GM12878 (cell line): ENCODE results near the gene IFNA21. TPM values are rescaled to one million over a fixed set of nuclear protein-coding genes. Genes with fewer than 3 reads are reported as not detected.

Source experiments
- ATAC-seq: fragments of 200-7000 bp; cut with Tn5 transposase; 3 replicates; pipeline ENCODE4 v1.9.1; 2020; ENCODE audit warnings: mild to moderate bottlenecking, moderate library complexity
- BruUV-seq: library from RNA; stranded (reverse); fragments of 400-500 nt; replicated peaks from 2 replicates; lab custom pipeline; 2021; lab: Mats Ljungman, UMichigan
- CTCF ChIA-PET: fragments of 300-600 bp; sonication (Branson Sonifier 250); formaldehyde crosslinking; extraction: SDS; loops from one replicate; lab custom pipeline; 2021; ENCODE audit warnings: inconsistent platforms; lab: Yijun Ruan, JAX
- POLR2A ChIA-PET: fragments of 350-600 bp; formaldehyde crosslinking; extraction: SDS; loops from one replicate; lab custom pipeline; 2021; ENCODE audit warnings: inconsistent platforms; lab: Charles Lee
- RAD21 ChIA-PET: fragments of 300-600 bp; sonication (Branson Sonifier 250); formaldehyde crosslinking; loops from one replicate; lab custom pipeline; 2023; ENCODE audit warnings: antibody characterized with exemption; ENCODE audit not compliant: unreplicated experiment; lab: Charles Lee
- SMC1A ChIA-PET: fragments of 300-600 bp; sonication (Branson Sonifier 250); formaldehyde crosslinking; loops from one replicate; lab custom pipeline; 2023; ENCODE audit not compliant: unreplicated experiment, uncharacterized antibody; lab: Charles Lee
- DNase-seq: peaks from one replicate; pipeline ENCODE4 v3.0.0-alpha.2; 2011; ENCODE audit warnings: low read depth, low spot score
- FAIRE-seq: peaks from 3 replicates; lab custom pipeline; 2011; peaks lifted over from hg19 to GRCh38; lab: Jason Lieb, UNC
- H2AFZ ChIP-seq: 2 replicates; pipeline ENCODE4 v1.6.0; 2011; ENCODE audit warnings: low read depth, low read length, control low read depth; ENCODE audit not compliant: control insufficient read depth
- H3K27ac ChIP-seq: 2 replicates; pipeline ENCODE4 v1.5.1; 2011; ENCODE audit warnings: control low read depth; ENCODE audit not compliant: control insufficient read depth, insufficient read depth
- H3K27me3 ChIP-seq, 2 experiments: replicated peaks in 1 of 2; 2 replicates each; pipeline versions ENCODE4 v1.6.0 to v1.6.1; 2011; ENCODE audit warnings: low read length in 1 of 2; ENCODE audit not compliant: control insufficient read depth in 2 of 2, insufficient read depth in 2 of 2
- H3K36me3 ChIP-seq, 2 experiments: 2 replicates each; pipeline ENCODE4 v1.5.1; 2011; ENCODE audit warnings: low read length in 1 of 2; ENCODE audit not compliant: control insufficient read depth in 2 of 2, insufficient read depth in 2 of 2
- H3K4me1 ChIP-seq: 2 replicates; pipeline ENCODE4 v1.6.1; 2011; ENCODE audit warnings: mild to moderate bottlenecking, low read length, moderate library complexity, mixed read lengths; ENCODE audit not compliant: control insufficient read depth, insufficient read depth
- H3K4me2 ChIP-seq: 2 replicates; pipeline ENCODE4 v1.6.0; 2011; ENCODE audit warnings: control low read depth; ENCODE audit not compliant: control insufficient read depth, insufficient read depth
- H3K4me3 ChIP-seq: fragments of 200-600 bp; sonication (generic); 2 replicates; pipeline ENCODE4 v1.5.1; 2016
- H3K79me2 ChIP-seq: 2 replicates; pipeline ENCODE4 v1.6.0; 2011; ENCODE audit warnings: low read length; ENCODE audit not compliant: control insufficient read depth, insufficient read depth
- H3K9ac ChIP-seq: 2 replicates; pipeline ENCODE4 v1.8.0; 2011; ENCODE audit warnings: low read length, control low read depth, mixed read lengths; ENCODE audit not compliant: control insufficient read depth, insufficient read depth
- H3K9me3 ChIP-seq: replicated peaks from 3 replicates; pipeline ENCODE4 v1.5.1; 2011; ENCODE audit warnings: mild to moderate bottlenecking, low read length; ENCODE audit not compliant: control insufficient read depth, insufficient read depth
- H4K20me1 ChIP-seq: 2 replicates; pipeline ENCODE4 v1.6.0; 2011; ENCODE audit not compliant: control insufficient read depth, insufficient read depth
- ESRRA ChIP-seq: IDR thresholded peaks from 2 replicates; pipeline ENCODE4 v1.6.1; 2012; ENCODE audit warnings: mild to moderate bottlenecking, low read length, improper control_type of control experiment
- GABPA ChIP-seq: IDR thresholded peaks from 2 replicates; pipeline ENCODE4 v1.6.1; 2014; ENCODE audit warnings: antibody characterized with exemption, low read depth, mild to moderate bottlenecking, inconsistent platforms
- HCFC1 ChIP-seq: fragments of 150-350 bp; IDR thresholded peaks from 2 replicates; pipeline ENCODE4 v1.6.1; 2014; ENCODE audit warnings: low read length
- HDAC2 ChIP-seq: fragments of 200-600 bp; sonication (generic); IDR thresholded peaks from 2 replicates; pipeline ENCODE4 v1.6.1; 2017
- IKZF1 ChIP-seq: fragments of 450-650 bp; conservative IDR thresholded peaks from 2 replicates; pipeline ENCODE4 v1.6.1; 2017; ENCODE audit warnings: antibody characterized with exemption, mild to moderate bottlenecking
- MEF2A ChIP-seq: IDR thresholded peaks from 2 replicates; pipeline ENCODE4 v1.6.1; 2011; ENCODE audit warnings: low read depth, mild to moderate bottlenecking, low read length, moderate library complexity; ENCODE audit not compliant: insufficient read depth
- NFIC ChIP-seq: IDR thresholded peaks from 2 replicates; pipeline ENCODE4 v1.6.1; 2012; ENCODE audit warnings: low read depth, mild to moderate bottlenecking, inconsistent platforms, low read length, moderate library complexity
- SIX5 ChIP-seq: IDR thresholded peaks from 2 replicates; pipeline ENCODE4 v1.6.1; 2011; ENCODE audit warnings: mild to moderate bottlenecking, low read depth, low read length, moderate library complexity; ENCODE audit not compliant: severe bottlenecking
- SPI1 ChIP-seq: IDR thresholded peaks from 2 replicates; pipeline ENCODE4 v1.6.1; 2011; ENCODE audit warnings: low read depth, mild to moderate bottlenecking, low read length, moderate library complexity, borderline replicate concordance; ENCODE audit not compliant: insufficient read depth
- SRF ChIP-seq, 2 experiments: IDR thresholded peaks; 2 replicates each; pipeline ENCODE4 v1.6.1; 2011; ENCODE audit warnings: low read depth in 2 of 2, low read length in 2 of 2, mild to moderate bottlenecking in 1 of 2, moderate library complexity in 1 of 2
- TCF7 ChIP-seq: IDR thresholded peaks from 2 replicates; pipeline ENCODE4 v1.6.1; 2014; ENCODE audit warnings: antibody characterized with exemption, borderline replicate concordance
- ZBTB33 ChIP-seq: fragments of 450-650 bp; IDR thresholded peaks from 2 replicates; pipeline ENCODE4 v1.6.1; 2017; ENCODE audit warnings: mild to moderate bottlenecking
- ZNF622 ChIP-seq: fragments of 450-650 bp; IDR thresholded peaks from 2 replicates; pipeline ENCODE4 v1.6.1; 2017; ENCODE audit warnings: mild to moderate bottlenecking, inconsistent platforms
- WGBS: methylation state at CpG from one replicate; pipeline ENCODE4 v1.1.6; 2016; ENCODE audit warnings: low lambda C conversion rate; ENCODE audit not compliant: insufficient replicate concordance, insufficient coverage; ENCODE audit errors: missing lambda C conversion rate; 5-methylcytosine and 5-hydroxymethylcytosine counted together
- in situ Hi-C: fragments of 300-500 bp; cut with MboI; formaldehyde crosslinking; loops from 9 replicates; pipeline ENCODE4 v1.14.3; 2018; ENCODE audit warnings: mixed read lengths
- intact Hi-C: fragments of 100-400 bp; cut with micrococcal nuclease; formaldehyde crosslinking; loops from one replicate; pipeline ENCODE4 v1.14.2; 2022; ENCODE audit not compliant: unreplicated experiment
- polyA plus RNA-seq, 11 experiments: library from polyadenylated mRNA; depleted of rRNA in 4 of 11; unstranded in 6 of 11; stranded (reverse) in 5 of 11; fragments of >200 nt; fragmentation: Nextera tagmentation in 4 of 11; fragmentation: Illumina TruSeq in 1 of 11; extraction: Ambion mirVana in 4 of 11; extraction: Trizol in 1 of 11; gene quantifications; 1 replicate in 1 of 11; 2 replicates in 10 of 11; pipeline versions ENCODE4 v1.2.1 to v1.2.3, GENCODE V29; 2011 to 2016; ENCODE audit warnings: inconsistent platforms in 2 of 11, missing spikeins in 2 of 11, low read depth in 1 of 11
- total RNA-seq, 4 experiments: library from RNA; depleted of rRNA in 3 of 4; stranded (reverse); fragments of >200 nt in 3 of 4; fragmentation: Illumina TruSeq in 1 of 4; extraction: Trizol in 1 of 4; gene quantifications; 2 replicates each; pipeline versions ENCODE4 v1.2.1 to v1.2.3, GENCODE V29; 2013 to 2021
- TF ChIP-seq, protein P1 (sequence below): fragments of 450-650 bp; conservative IDR thresholded peaks from 2 replicates; pipeline ENCODE4 v1.6.1; 2017; ENCODE audit warnings: mild to moderate bottlenecking, moderate library complexity

IFNA21 gene
- total and polyA plus RNA-seq, 10 of the 15 experiments (the other 5 are each of a cell fraction or from before 2014, with no cell fraction given) = not detected

DNA sequence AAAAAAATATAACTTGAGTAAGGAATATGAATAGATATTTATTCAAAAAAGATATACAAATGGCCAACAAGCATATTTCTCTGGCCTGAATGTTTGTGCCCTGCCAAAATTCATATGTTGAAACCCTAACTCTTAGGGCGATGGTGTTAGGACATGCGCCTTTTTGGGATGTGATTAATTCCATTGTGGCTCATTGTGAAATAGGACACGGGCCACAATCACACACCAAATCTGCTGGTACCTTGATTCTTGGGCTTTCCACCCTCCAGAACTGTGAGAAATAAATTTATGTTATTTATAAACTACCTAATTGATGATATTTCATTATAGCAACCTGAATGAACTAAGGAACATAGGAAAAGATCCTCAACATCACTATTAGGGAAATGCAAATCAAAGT lies 5.7 kb upstream of the IFNA21 start:
- BruUV-seq = no TSS peak
- FAIRE-seq (no peak), ATAC-seq (no peak)
- Histone ChIP-seq H3K4me1 (no peaks in the 10 kb centered on the region), H3K79me2 (no peaks in the 10 kb centered on the region), H3K9me3 (no peaks in the 10 kb centered on the region), H2AFZ (no peak overlapping the region), H3K4me3 (no peak overlapping the region), H3K4me2 (no peak overlapping the region), H3K36me3 (no peaks in the 10 kb centered on the region), H3K27ac (no peak overlapping the region)
- RAD21 ChIA-PET = no interaction called here
- in situ Hi-C loops = no loop called here
- CTCF ChIA-PET = no interaction called here
- SMC1A ChIA-PET = no interaction called here
- 66% methylated on average over 3 of the region's 3 CpGs for WGBS
- POLR2A ChIA-PET = no interaction called here
- TF ChIP-seq, protein P1, sequence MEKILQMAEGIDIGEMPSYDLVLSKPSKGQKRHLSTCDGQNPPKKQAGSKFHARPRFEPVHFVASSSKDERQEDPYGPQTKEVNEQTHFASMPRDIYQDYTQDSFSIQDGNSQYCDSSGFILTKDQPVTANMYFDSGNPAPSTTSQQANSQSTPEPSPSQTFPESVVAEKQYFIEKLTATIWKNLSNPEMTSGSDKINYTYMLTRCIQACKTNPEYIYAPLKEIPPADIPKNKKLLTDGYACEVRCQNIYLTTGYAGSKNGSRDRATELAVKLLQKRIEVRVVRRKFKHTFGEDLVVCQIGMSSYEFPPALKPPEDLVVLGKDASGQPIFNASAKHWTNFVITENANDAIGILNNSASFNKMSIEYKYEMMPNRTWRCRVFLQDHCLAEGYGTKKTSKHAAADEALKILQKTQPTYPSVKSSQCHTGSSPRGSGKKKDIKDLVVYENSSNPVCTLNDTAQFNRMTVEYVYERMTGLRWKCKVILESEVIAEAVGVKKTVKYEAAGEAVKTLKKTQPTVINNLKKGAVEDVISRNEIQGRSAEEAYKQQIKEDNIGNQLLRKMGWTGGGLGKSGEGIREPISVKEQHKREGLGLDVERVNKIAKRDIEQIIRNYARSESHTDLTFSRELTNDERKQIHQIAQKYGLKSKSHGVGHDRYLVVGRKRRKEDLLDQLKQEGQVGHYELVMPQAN = no peak
- TF ChIP-seq HCFC1 (no peak), SIX5 (no peak), SPI1 (no peak), ESRRA (no peak)
- TF ChIP-seq, all 136 proteins: peak for 0
- no peaks in the 10 kb centered on the region; a peak in 1 of 4 replicates for H3K27me3 ChIP-seq
- intact Hi-C loops = no loop called here
- no peaks in the 10 kb centered on the region for H4K20me1 ChIP-seq
- no peak overlapping the region for H3K9ac ChIP-seq
- no peak for DNase-seq

DNA sequence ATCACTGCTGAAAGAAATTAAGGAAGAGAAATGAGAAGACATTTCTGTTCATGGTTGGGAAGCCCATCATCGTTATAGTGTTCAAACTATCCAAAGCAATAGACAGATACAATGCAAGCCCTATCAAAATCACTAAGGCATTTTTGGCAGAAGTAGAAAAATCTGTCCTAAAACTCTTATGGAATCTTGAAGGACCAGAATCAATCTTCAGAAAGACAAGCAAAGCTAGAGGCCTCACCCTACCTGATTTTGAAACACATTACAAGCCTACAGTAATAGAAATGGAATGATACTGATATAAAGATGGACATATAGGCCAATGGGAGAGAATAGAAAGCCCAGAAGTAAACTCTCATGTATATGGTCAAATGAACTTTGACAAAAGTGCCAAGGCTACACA lies 4.9 kb upstream of the IFNA21 start:
- Histone ChIP-seq H2AFZ (no peak overlapping the region), H4K20me1 (no peaks in the 10 kb centered on the region), H3K9ac (no peak overlapping the region), H3K36me3 (no peaks in the 10 kb centered on the region), H3K9me3 (no peaks in the 10 kb centered on the region), H3K27ac (no peak overlapping the region), H3K27me3 (no peaks in the 10 kb centered on the region; a peak in 1 of 4 replicates), H3K79me2 (no peaks in the 10 kb centered on the region), H3K4me2 (no peak overlapping the region), H3K4me3 (no peak overlapping the region), H3K4me1 (no peaks in the 10 kb centered on the region)
- FAIRE-seq (no peak), ATAC-seq (no peak), DNase-seq (no peak)
- WGBS = 0% methylated on average over 1 of the region's 1 CpG
- ChIA-PET RAD21 (no interaction called here), CTCF (no interaction called here), SMC1A (no interaction called here), POLR2A (no interaction called here)
- intact Hi-C loops = no loop called here
- no TSS peak for BruUV-seq
- in situ Hi-C loops = no loop called here
- TF ChIP-seq GABPA = no peak
- no peak for TF ChIP-seq SRF (IDR thresholded peaks at IDR 0.05; ENCODE audit: low read depth in 2 of 2, low read length in 2 of 2)
- TF ChIP-seq ZNF622 = no peak
- TF ChIP-seq MEF2A = no peak
- TF ChIP-seq TCF7 = no peak
- TF ChIP-seq HDAC2 = no peak
- no peak for TF ChIP-seq IKZF1
- TF ChIP-seq NFIC = no peak
- TF ChIP-seq ZBTB33 = no peak
